Brain microvascular endothelial cell (primary cell): ENCODE measurements around the gene SEMA6B.

Experiments
- DNase-seq: peaks from one replicate; pipeline ENCODE4 v3.0.0-alpha.2; 2020
- H3K27ac ChIP-seq: fragments of 250-450 bp; sonication (Bioruptor Pico); 2 replicates; pipeline ENCODE4 v1.5.1; 2020; ENCODE audit warnings: mild to moderate bottlenecking, moderate library complexity
- H3K27me3 ChIP-seq: fragments of 250-450 bp; sonication (Bioruptor Pico); replicated peaks from 2 replicates; pipeline ENCODE4 v1.5.1; 2020; ENCODE audit warnings: mild to moderate bottlenecking
- H3K36me3 ChIP-seq: fragments of 250-450 bp; sonication (Bioruptor Pico); replicated peaks from 2 replicates; pipeline ENCODE4 v1.5.1; 2020; ENCODE audit warnings: mild to moderate bottlenecking
- H3K4me3 ChIP-seq: 2 replicates; pipeline ENCODE4 v1.5.1; 2011; ENCODE audit warnings: low read depth, mild to moderate bottlenecking, control low read depth, low read length, moderate library complexity
- CTCF ChIP-seq: IDR thresholded peaks from 2 replicates; pipeline ENCODE4 v1.5.1; 2011; ENCODE audit warnings: low read depth, mild to moderate bottlenecking, moderate library complexity, low read length, control low read depth, inconsistent platforms; ENCODE audit errors: missing control alignments
- in situ Hi-C: cut with HindIII; loops from 2 replicates; pipeline ENCODE4 v1.10.0; 2017; ENCODE audit warnings: low sequenced_read_pairs, low pct_ligation_motif_present

SEMA6B gene

DNA sequence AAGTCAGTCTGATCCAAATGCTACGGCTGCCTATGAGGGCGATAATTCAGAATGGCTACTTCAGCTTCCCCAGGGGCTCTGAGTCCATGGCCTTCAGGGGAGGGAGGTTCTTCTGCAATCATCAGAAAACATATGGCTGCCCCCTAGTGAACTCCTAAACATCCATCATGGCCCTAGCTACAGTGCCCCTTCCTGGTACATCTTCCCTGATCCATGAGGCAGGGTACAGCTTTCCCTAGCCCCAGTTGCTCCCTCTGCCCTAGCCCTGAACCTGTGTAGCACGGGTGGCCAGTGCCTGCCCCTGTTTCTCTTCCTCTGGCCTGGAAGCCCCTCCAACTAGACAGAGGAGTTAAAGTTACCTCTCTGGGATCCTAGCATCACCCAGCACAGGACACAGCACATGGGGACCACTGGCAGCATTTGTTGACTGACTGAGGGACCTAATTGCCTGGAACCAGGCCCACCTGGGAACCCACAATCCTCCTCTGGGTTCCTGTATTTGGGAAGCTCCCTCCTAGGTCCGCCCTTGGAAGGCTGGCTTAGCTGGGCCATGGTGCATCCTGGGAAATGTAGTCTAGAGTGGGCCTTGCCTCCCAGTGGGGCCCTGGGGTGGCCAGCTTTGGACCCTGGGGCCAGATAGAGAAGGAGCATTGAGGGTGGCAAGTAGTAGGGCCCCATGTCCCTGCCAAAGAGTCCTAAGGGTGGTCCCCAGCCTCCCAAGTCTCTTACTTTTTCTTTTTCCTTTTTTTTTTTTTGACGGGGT lies 17.7 kb upstream of the SEMA6B start:
- TF ChIP-seq CTCF, result no peak
- H3K36me3 ChIP-seq, result no peaks in the 10 kb centered on the region
- no peak overlapping the region for H3K27ac ChIP-seq
- no peak for DNase-seq
- H3K27me3 ChIP-seq, result peaks cover 22% of the 10 kb centered on the region
- in situ Hi-C loops, result no loop called here
- H3K4me3 ChIP-seq, result no peak overlapping the region

- Histone ChIP-seq H3K27me3 (peaks cover 18% of the 10 kb centered on the region), H3K36me3 (no peaks in the 10 kb centered on the region), H3K4me3 (no peak overlapping the region), H3K27ac (peak overlapping the region; percentile 84)
- in situ Hi-C loops, result no loop called here
- DNase-seq, result peak; percentile 66
- peak; percentile 84 for TF ChIP-seq CTCF
Observed at GRCh38 chr19:4576016-4576933, 16.8 kb upstream of the SEMA6B start.

DNA sequence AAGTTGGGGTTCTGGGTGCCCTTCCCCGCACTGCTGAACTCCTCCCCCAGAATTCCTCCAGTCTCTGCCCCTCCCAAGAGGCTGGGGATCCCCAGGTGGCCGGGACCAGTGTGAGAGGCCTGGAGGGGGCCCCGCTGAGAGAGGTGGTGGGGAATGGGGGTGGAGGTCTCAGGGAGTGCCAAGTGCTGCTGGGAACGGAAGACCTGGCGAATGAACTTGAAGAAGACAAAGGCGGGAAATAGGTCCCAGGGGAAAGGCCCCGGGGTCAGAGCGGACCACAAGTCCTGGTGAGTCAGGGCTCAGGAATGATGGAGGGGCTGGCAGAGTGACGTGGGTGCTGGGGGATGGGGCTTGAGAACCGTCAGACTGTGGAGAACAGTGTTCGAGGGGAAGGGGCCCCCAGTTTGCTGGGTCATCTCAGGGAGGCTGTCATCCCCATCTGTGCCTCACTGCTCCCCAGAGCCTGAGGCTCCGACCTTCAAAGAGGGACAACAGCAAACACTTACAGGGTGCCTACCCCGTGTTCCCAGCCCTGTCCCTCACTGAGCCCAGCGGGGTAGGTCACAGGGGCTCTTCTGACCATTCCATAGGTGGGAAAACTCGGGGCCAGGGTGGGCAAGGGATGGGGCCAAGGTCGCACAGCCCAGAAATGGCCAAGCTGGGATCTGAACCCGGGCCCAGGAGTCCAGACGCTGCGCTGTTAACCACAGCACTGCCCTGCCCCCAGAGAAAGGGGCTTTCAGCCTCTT lies 16.0 kb upstream of the SEMA6B start:
- Histone ChIP-seq H3K27ac (peak overlapping the region; percentile 84), H3K4me3 (no peak overlapping the region), H3K27me3 (peaks cover 16% of the 10 kb centered on the region), H3K36me3 (no peaks in the 10 kb centered on the region)
- TF ChIP-seq CTCF, result no peak
- in situ Hi-C loops, result no loop called here
- DNase-seq, result peak; percentile 95

GRCh38 chr19:4573682-4574081 lies 14.2 kb upstream of the SEMA6B start:
- DNase-seq, result no peak
- Histone ChIP-seq H3K27me3 (no peaks in the 10 kb centered on the region), H3K27ac (no peak overlapping the region), H3K36me3 (no peaks in the 10 kb centered on the region), H3K4me3 (no peak overlapping the region)
- TF ChIP-seq CTCF, result no peak
- in situ Hi-C loops, result no loop called here

DNA sequence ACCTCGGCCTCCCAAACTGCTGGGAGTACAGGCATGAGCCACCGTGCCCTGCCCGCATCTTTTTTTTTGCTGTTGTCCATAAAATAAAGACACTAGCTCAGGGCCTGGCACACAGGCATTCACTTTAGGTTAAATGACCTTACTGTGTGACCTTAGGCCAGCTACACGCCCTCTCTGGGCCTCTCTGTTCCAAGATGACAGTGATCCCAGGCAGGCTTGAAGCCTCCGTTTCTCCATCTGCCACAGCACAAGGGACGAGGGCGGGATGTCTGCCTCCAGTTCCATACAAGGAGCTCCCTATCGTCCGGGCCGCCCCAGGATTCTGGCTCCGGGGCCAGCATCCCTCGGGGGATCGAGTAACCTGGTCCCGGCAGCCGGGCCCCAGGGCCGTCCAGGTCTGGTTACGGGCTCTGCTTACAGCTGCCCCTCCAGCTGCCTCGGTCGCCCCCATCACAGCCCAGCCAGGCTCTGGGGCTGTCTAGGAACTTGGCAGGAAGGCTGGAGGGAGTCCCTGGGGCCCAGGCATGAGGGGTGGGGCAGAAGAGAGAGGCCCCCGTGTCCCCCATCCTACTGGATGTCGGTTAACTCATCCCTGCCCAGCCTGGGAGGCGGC lies 11.9 kb upstream of the SEMA6B start:
- H3K4me3 ChIP-seq, result no peak overlapping the region
- in situ Hi-C loops, result no loop called here
- H3K27ac ChIP-seq, result no peak overlapping the region
- no peaks in the 10 kb centered on the region for H3K27me3 ChIP-seq
- no peak for DNase-seq
- TF ChIP-seq CTCF, result no peak
- H3K36me3 ChIP-seq, result no peaks in the 10 kb centered on the region
